Mucosa of descending colon (tissue), 3 donors: ENCODE results near the gene GLS. TPM values are rescaled to one million over a fixed set of nuclear protein-coding genes. Genes with fewer than 3 reads are reported as not detected.

Experiments used
- ATAC-seq: fragments of 200-7000 bp; cut with Tn5 transposase; one replicate; pipeline ENCODE4 v1.9.1; 2020; ENCODE audit warnings: mild to moderate bottlenecking, moderate library complexity
- DNase-seq, 3 donors: peaks; one replicate each; pipeline ENCODE4 v3.0.0-alpha.2; 2020
- H3K36me3 ChIP-seq: fragments of 200-600 bp; one replicate; pipeline ENCODE4 v1.8.0; 2021; ENCODE audit warnings: low read depth, mild to moderate bottlenecking
- H3K4me1 ChIP-seq: fragments of 200-600 bp; one replicate; pipeline ENCODE4 v1.8.0; 2021; ENCODE audit warnings: low read depth, mild to moderate bottlenecking
- H3K4me3 ChIP-seq: fragments of 200-600 bp; one replicate; pipeline ENCODE4 v1.8.0; 2021; ENCODE audit warnings: mild to moderate bottlenecking
- H3K9me3 ChIP-seq: fragments of 200-600 bp; one replicate; pipeline ENCODE4 v1.8.0; 2021; ENCODE audit warnings: mild to moderate bottlenecking
- intact Hi-C, 2 donors: fragments of 100-400 bp; cut with DNase I in 1 of 2; cut with micrococcal nuclease in 1 of 2; formaldehyde crosslinking; loops; one replicate each; pipeline versions ENCODE4 v1.11.0 to v1.11.1; 2022; cut with DNase I, micrococcal nuclease
- total RNA-seq, 3 donors: library from RNA; stranded (reverse); fragmentation: NEBNext Ultra II Directional in 2 of 3; extraction: Animal tissue kit (Norgen Biotek cat#: 25700) in 2 of 3; gene quantifications; one replicate each; pipeline versions ENCODE4 v1.2.1 to v1.2.4, GENCODE V29; 2021 to 2023
- TF ChIP-seq, protein P1 (sequence below): fragments of 200-600 bp; IDR thresholded peaks from one replicate; pipeline ENCODE4 v1.8.0; 2022; ENCODE audit warnings: antibody characterized with exemption, mild to moderate bottlenecking
- donor health status: DM: no; HTN: no; CAD: no; lungs with moderate emphysema.
- donor health status: DM: no; HTN: no; CAD: no.
- donor health status: DM: no; HTN: yes; CAD: no.

The GLS gene
- total RNA-seq, 3 donors from 2014 or later, result 49.8 to 91.9 (median 77.0) TPM

DNA sequence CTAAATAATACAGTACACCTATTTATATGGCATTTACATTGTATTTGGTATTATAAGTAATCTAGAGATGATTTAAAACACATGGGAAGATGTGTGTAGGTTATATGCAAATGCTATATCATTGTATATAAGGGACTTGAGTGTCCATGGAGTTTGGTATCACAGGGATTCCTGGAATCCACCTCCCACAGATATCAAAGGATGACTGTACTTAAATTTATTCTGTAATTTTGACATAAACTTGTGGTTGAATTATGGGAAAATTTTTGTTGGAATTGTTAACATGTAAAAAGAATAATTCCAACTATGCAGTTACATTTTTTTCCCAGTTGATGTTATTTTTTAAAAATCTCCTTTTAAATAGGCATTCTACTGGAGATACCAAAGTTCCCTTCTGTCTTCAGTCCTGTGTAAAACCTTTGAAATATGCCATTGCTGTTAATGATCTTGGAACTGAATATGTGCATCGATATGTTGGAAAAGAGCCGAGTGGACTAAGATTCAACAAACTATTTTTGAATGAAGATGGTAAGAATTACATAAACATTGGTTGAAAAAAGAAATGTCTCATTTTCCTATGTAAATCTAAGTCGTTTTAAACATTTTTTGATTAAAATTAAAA, 24.1 kb downstream of the GLS start:
- intact Hi-C loops, result no loop called here
- TF ChIP-seq, protein P1, sequence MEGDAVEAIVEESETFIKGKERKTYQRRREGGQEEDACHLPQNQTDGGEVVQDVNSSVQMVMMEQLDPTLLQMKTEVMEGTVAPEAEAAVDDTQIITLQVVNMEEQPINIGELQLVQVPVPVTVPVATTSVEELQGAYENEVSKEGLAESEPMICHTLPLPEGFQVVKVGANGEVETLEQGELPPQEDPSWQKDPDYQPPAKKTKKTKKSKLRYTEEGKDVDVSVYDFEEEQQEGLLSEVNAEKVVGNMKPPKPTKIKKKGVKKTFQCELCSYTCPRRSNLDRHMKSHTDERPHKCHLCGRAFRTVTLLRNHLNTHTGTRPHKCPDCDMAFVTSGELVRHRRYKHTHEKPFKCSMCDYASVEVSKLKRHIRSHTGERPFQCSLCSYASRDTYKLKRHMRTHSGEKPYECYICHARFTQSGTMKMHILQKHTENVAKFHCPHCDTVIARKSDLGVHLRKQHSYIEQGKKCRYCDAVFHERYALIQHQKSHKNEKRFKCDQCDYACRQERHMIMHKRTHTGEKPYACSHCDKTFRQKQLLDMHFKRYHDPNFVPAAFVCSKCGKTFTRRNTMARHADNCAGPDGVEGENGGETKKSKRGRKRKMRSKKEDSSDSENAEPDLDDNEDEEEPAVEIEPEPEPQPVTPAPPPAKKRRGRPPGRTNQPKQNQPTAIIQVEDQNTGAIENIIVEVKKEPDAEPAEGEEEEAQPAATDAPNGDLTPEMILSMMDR, result no peak
- no peaks in the 10 kb centered on the region for H3K36me3 ChIP-seq

DNA sequence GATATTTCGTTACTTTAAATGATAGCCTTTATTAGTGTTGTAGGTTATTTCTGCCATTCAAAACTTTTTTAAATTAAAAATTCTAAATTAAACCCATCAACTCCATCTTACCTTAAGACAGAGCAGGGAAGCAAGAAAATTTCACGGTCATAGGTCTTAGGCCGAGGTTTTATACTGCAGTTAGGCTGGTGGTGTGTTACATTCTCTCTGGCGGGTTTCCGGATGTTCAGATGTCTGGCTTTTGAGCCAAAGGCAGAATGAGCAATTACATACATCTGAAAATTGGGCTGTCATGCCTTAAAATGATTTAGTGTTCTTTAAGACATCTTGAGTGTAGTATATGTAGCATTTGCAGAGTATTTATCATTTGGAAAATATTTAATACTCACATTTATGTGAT, 27.9 kb downstream of the GLS start:
- no peak for ATAC-seq
- DNase-seq, result no peak
- TF ChIP-seq, protein P1, result no peak
- H3K4me3 ChIP-seq, result no peak overlapping the region
- no peaks in the 10 kb centered on the region for H3K36me3 ChIP-seq
- intact Hi-C loops, result no loop called here
- H3K9me3 ChIP-seq, result no peaks in the 10 kb centered on the region
- no peaks in the 10 kb centered on the region for H3K4me1 ChIP-seq

More for the DNA sequence above, 24.1 kb downstream of the GLS start:
- no peak overlapping the region for H3K4me3 ChIP-seq
- no peaks in the 10 kb centered on the region for H3K4me1 ChIP-seq
- DNase-seq (no peak), ATAC-seq (no peak)
- no peaks in the 10 kb centered on the region for H3K9me3 ChIP-seq

GRCh38 chr2:190909680-190910079, 29.1 kb downstream of the GLS start:
- intact Hi-C loops, result no loop called here
- TF ChIP-seq, protein P1, result no peak
- Histone ChIP-seq H3K36me3 (no peaks in the 10 kb centered on the region), H3K9me3 (no peaks in the 10 kb centered on the region), H3K4me3 (no peak overlapping the region), H3K4me1 (no peaks in the 10 kb centered on the region)
- no peak for ATAC-seq
- DNase-seq, result no peak

GRCh38 chr2:190910341-190911136, 29.9 kb downstream of the GLS start:
- DNase-seq, result no peak
- Histone ChIP-seq H3K36me3 (no peaks in the 10 kb centered on the region), H3K4me1 (no peaks in the 10 kb centered on the region), H3K9me3 (no peaks in the 10 kb centered on the region), H3K4me3 (no peak overlapping the region)
- TF ChIP-seq, protein P1, result no peak
- intact Hi-C loops, result no loop called here
- no peak for ATAC-seq

DNA sequence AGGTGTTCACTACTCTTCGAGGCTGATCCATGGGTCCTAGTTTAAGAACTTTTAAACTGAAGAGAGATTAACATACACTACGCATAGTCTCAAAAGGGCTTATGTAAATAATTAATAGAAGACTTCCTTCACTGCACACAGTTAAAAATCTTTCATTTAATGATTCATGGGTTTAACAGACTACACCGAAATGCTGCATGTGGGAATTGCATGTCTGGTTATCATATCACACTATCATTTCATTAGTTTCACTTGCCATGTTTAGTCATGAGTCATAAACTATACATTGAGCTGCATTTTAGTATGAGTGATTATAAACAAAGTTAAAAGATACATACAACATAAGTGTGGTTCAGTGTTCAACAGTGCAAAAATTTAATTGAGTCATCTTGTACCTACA, 31.2 kb downstream of the GLS start:
- no peak overlapping the region for H3K4me3 ChIP-seq
- DNase-seq (no peak), ATAC-seq (peak; percentile 17)
- no peaks in the 10 kb centered on the region for H3K4me1 ChIP-seq
- intact Hi-C loops, result no loop called here
- no peaks in the 10 kb centered on the region for H3K36me3 ChIP-seq
- TF ChIP-seq, protein P1, result no peak
- H3K9me3 ChIP-seq, result no peaks in the 10 kb centered on the region
